Measurements from ENCODE around the gene ZNF860.

ZNF860 gene

DNA sequence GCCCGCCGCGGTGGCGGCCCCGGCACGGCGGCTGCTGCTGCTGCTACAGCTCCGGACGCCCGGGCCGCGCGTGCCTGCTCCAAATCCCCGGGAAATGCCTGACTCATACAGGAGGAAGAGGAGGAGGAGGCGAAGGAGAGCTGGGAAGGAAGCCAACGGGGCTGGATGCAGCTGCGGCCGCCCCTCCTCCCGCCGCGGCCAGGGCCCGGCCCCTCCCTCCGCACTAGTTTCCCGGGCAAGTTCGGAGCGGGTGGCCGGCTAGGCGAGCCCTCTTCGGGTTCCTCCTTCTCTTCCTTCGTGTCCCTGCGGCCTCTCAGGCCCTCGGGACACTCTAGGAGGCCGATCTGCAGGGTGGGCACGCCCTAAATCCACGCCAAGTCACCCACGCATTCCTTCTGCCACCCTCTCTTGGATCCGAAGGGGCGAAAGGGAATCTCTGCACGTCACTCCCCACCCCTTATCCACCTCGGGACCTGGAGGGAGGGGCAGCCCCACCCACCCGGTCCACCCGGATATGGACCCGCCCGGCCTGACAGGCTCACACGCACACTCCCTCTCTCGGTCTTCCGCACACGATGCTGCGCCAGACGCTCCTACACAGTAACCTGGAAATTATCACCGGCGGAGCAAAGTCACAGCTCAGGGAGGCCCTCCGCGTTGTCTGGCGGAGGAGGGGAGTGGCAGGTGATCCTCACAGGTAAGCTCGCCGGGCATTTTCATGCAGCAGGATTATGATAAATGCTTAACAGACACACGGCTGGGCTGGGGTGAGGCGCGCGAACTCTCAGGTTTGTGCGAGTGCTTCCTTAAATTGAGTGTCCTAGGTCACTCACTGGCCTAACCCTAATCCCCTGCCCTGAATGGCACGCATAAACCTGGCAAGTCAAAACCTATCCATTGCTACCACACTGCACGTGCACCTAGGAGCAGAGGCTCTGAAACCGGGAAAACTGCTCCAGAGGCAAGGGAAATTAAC lies at the start of gene ZNF860, which contains the start of gene OSBPL10:
ZNF860 (plus strand) TSS at position 545 of the 976 bp plus-strand sequence. CDS start 7,330 bp downstream, outside the sequence.
OSBPL10 (minus strand) TSS at position 57 of the 976 bp plus-strand sequence. CDS start 83 bp downstream, outside the sequence.
- DNase-seq = peak; percentile 14

- DNase-seq = no peak
Observed at GRCh38 chr3:31932990-31933389, 48.6 kb upstream of the ZNF860 start.

GRCh38 chr3:31934018-31934417 lies 47.5 kb upstream of the ZNF860 start:
- no peak for DNase-seq

DNA sequence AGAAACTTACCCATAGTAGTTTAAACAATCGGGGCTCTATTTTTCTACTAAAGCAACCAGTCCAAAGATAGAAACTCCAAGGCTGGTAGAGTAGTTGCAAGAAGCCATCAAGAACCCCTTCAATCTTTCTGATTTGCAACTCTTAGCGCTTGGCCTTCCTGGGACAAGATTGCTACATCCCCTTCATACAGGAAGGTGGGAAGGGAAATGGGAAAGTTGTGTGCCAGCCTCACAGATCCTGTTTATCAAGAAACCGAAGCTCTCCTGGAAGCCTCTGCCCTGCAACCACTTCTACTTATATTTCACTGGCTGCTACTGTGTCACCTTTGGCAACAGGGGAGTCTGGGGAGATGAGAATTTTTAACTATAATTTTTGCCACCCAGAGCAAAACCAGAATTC lies 46.7 kb upstream of the ZNF860 start:
- no peak for DNase-seq

GRCh38 chr3:31936420-31937060 lies 45.0 kb upstream of the ZNF860 start:
- no peak for DNase-seq

DNA sequence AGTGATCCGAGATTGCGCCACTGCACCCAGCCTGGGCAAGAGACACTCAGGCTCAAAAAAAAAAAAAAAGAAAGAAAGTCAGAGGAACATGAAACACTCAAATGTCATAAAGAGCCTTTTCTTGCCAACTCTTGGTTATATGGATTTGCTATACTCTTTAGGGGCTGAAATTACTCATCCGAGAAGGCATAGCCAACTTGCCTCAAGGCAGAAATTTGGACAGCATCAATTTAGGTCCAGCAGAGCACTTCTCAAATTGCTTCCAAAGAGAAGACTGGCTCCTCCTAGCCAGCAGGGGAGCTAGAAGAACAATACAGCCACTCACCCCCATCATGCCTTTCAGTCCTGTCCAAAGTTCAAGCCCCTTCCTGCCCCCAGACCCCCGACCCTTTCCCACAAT lies 44.3 kb upstream of the ZNF860 start:
- DNase-seq = no peak

DNA sequence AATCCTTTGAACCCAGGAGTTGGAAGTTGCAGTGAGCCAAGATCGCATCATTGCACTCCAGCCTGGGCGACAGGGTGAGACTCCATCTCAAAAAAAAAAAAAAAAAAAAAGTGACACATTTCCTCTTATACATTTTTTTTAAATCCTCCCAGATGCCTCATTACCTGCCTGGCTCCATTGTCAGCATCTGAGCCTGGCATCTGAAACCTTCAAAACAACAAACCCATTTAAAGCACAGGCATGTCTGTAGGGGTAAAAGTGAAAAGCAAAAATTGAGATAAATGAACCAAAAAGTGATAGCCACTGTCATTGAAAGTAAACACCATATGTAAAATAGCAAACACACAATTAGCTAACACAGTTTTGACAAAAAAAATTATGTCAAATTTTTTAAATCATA lies 39.1 kb upstream of the ZNF860 start:
- no peak for DNase-seq

DNA sequence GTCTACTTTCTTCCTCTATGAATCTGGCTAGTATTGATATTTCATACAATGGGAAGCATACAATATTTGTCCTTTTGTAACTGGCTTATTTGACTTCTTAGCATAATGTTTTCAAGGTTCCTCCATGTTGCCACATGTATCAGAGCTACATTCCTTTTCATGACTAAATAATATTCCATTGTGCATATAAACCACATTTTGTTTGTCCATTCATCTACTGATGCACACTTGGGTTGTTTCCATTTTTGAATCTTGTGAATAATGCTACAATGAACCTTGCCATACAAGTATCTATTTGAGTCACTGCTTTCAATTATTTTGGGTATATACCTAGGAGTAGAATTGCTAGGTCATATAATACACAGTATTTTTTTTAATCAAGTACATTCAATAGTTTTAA lies 38.5 kb upstream of the ZNF860 start:
- DNase-seq = no peak

DNA sequence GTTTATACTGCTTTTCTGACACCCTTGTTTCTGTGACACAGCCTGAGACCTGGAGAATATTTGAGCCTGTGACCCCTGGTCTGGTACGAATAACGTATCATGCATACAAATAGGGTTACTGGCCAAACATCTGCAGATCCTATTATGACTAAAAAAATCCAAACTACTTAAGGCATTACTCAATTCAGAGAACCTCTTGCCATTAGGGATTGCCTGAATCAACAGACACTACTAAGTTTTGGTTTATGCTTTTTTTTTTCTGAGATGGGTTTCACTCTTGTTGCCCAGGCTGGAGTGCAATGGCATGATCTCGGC lies 35.9 kb upstream of the ZNF860 start:
- DNase-seq = no peak

DNA sequence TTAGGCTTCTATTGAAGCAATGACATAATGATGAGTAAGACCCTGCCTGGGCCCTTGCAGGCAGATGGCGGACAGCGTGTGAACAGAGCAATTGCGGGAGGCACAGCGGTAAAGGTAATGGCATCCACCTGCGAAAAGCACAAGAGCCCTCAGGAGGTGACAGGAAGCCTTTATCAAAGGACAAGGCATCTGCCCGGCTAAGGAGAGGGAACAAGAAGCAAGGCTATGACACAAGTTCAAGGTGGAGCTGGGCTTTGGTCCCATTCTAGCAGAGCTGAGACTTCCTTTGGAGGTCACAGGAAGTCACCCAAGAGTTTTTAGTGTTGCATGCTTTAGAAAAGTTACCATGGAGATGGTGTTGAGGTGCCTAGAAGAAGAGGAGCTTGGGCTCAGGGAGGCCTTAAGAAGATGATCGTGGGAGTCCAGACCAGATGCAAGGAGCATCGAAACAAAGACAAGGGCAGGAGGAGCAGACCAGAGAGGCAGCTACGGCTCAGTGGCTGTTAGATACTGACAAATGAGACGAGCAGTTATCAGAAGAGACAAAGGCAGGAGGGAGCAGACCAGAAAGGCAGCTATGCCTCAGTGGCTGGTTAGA lies 35.0 kb upstream of the ZNF860 start:
- no peak for DNase-seq

- DNase-seq = no peak
Observed at GRCh38 chr3:31947162-31947561, 34.4 kb upstream of the ZNF860 start.

DNA sequence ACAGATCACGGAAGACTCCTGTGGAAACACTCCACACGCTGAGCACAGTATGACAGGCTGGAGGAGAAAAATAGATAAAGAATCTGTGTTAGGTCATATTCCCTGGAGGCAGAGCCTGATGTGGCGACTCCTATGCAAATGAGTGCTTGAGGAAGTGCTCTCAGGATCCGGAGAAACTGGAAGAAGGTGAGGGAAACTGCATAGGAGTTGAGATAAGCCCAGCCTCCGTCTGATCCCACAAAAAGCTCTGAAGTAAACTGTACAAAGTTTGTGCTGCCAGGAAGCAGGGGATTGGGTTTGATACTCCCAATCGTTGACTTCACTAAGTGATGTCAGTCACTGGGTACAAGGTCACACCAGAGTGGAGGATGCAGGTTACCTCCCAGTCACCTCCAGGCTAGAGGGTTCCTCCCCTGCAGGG lies 33.9 kb upstream of the ZNF860 start:
- no peak for DNase-seq

- no peak for DNase-seq
Observed at GRCh38 chr3:31948280-31948679, 33.3 kb upstream of the ZNF860 start.

GRCh38 chr3:31952205-31952604 lies 29.3 kb upstream of the ZNF860 start:
- no peak for DNase-seq

DNA sequence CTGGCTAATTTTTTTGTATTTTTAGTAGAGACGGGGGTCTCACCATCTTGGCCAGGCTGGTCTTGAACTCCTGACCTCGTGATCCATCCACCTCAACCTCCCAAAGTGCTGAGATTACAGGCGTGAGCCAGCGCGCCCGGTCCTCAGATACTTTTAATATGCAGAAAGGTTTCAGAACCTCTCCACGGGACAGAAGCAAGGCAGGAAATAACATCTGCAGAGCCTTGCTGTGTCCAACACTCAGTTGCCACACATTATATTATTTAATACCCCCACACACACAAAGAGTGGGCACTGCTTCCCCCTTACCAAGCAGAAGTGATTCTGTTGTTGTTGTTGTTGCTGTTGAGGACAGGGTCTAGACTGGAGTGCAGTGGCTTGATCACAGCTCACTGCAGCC lies 28.5 kb upstream of the ZNF860 start:
- DNase-seq = no peak

GRCh38 chr3:31953636-31954035 lies 27.9 kb upstream of the ZNF860 start:
- no peak for DNase-seq

GRCh38 chr3:31955581-31955980 lies 26.0 kb upstream of the ZNF860 start:
- DNase-seq = no peak

DNA sequence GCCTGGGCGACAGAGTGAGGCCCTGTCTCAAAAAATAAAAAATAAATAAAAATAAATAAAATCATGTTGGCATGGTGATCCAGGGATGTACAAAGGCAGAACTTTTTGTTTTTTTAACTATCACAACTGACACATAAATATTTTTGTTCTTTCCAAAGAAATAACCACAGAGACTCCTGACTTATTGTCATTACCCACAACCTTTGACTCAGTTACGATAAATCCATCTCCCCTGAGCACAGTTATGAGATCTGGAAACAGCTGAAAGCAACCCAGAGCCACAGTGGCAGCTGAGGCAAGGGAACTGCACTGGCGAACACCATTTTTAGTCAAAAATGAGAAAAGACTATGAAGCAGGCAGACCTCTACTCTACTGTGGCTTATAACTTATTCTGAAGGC lies 24.4 kb upstream of the ZNF860 start:
- DNase-seq = no peak

DNA sequence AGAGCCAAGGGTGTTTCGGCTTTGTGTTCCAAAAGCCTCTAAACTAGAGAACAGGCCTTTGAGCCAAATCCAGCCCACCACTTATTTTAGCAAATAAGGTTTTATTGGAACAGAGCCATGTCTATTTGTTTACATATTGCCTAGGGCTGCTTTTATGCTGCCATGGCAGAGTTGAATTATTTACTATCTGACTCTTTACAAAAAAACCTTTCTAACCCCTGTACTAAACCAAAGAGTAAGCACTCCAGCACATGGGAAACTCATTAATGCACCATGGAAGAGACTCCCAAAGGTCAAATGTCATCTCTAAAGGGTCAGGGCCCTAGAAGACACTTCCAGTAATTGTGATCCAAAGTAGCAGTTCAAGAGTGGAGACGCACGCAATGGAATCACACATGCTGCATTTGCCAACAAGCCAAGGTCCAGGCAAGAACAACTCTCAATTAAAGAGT lies 22.8 kb upstream of the ZNF860 start:
- no peak for DNase-seq

GRCh38 chr3:31959251-31959650 lies 22.3 kb upstream of the ZNF860 start:
- DNase-seq = no peak

GRCh38 chr3:31959951-31960792 lies 21.4 kb upstream of the ZNF860 start:
- DNase-seq = no peak

DNA sequence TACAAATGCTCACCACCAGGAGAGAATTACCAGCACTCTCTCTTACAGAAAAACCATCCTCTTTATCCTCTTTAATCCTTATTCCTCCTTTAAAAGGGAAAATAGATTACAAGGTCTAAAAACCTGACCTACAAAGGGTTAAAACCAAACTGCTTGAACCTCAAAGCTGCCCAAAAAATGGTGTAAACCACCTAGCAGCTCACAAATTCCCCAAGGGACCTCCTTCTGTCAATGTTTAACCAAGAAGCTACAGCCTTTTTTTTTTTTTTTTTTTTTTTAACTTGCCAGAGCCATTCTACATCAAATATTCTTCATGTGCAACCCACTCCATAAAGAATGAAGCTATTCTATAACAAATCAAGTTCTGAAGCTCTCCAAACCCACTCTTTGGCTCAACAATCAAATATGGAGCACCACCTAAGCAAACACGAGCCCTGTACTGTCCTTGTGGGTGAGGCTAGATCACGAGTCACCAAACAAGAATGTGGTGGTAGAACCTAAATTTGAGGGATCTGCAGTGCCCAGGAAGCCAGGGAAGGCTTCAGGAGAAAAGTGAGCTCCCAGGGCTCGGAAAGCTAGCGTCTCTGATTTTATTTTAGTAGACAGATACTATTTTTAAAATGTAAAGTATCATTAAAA lies 20.6 kb upstream of the ZNF860 start:
- DNase-seq = no peak
